GM12892 (cell line): Measurements from ENCODE around the gene PRSS57.
"Not testable (repeated sequence)": the region's sequence is repeated elsewhere in the genome, so short reads cannot be mapped to it uniquely, and the experiment has no call there.

ENCODE experiments used
- DNase-seq: peaks from one replicate; pipeline ENCODE4 v3.0.0; 2011; ENCODE audit not compliant: insufficient read length
- FAIRE-seq: peaks from 2 replicates; lab custom pipeline; 2011; peaks lifted over from hg19 to GRCh38; lab: Jason Lieb, UNC
- POLR2A ChIP-seq: IDR thresholded peaks from 2 replicates; pipeline ENCODE4 v1.6.1; 2011; ENCODE audit warnings: low read depth, low read length, control low read depth
- POLR2AphosphoS5 ChIP-seq: IDR thresholded peaks from 2 replicates; pipeline ENCODE4 v1.6.1; 2011; ENCODE audit warnings: low read depth, low read length, control low read depth
- TAF1 ChIP-seq: IDR thresholded peaks from 2 replicates; pipeline ENCODE4 v1.6.1; 2011; ENCODE audit warnings: low read depth, mild to moderate bottlenecking, control low read depth, low read length, borderline replicate concordance

Gene PRSS57

GRCh38 chr19:676339-677105 lies 18.7 kb downstream of the PRSS57 start, which contains the start of gene FSTL3:
Gene FSTL3, plus strand, starts transcription at chr19:676392. Its CDS starts 32 bp downstream, at chr19:676424.
- FAIRE-seq (no peak), DNase-seq (no peak)
- TF ChIP-seq POLR2AphosphoS5 (no peak), POLR2A (no peak; the same call in 1 of the 2 replicates), TAF1 (no peak)

DNA sequence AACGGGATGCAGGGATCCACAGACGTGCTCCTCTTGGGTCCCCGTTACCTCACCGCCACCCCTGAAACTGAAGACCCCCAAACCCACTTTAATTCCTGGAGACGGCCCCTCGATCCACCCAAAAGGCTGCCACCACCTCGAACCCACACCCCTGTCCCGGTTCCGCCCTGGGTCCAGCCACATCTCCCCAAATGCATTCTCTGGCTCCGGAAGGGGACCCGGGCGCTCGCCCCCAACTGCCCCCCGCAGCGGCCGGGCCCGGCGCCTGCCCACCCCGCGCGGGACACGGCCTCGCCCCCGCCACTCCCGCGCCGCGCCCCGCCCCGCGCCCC lies 19.3 kb downstream of the PRSS57 start:
- FAIRE-seq (no peak), DNase-seq (no peak)
- no peak for TF ChIP-seq POLR2A
- no peak for TF ChIP-seq POLR2AphosphoS5
- no peak for TF ChIP-seq TAF1

GRCh38 chr19:674282-675151 lies 20.7 kb downstream of the PRSS57 start:
- DNase-seq (no peak), FAIRE-seq (no peak)
- no peak for TF ChIP-seq POLR2AphosphoS5
- TF ChIP-seq POLR2A: no peak
- no peak for TF ChIP-seq TAF1

GRCh38 chr19:670609-671075 lies 24.6 kb downstream of the PRSS57 start:
- DNase-seq: no peak
- no peak for TF ChIP-seq TAF1
- no peak for TF ChIP-seq POLR2AphosphoS5
- no peak for TF ChIP-seq POLR2A
- FAIRE-seq: no peak

GRCh38 chr19:668675-669434 lies 26.4 kb downstream of the PRSS57 start:
- FAIRE-seq, DNase-seq: not testable (repeated sequence)

- FAIRE-seq, DNase-seq: not testable (repeated sequence)
Observed at GRCh38 chr19:666985-667573, 28.2 kb downstream of the PRSS57 start.

- DNase-seq (peak; percentile 86), FAIRE-seq (peak; percentile 73)
- TF ChIP-seq POLR2AphosphoS5: no peak
- TF ChIP-seq POLR2A: no peak
- no peak for TF ChIP-seq TAF1
Observed at GRCh38 chr19:664913-665443, 30.3 kb downstream of the PRSS57 start.

GRCh38 chr19:663682-664117 lies 31.6 kb downstream of the PRSS57 start:
- FAIRE-seq: no peak
- no peak for TF ChIP-seq TAF1
- no peak for TF ChIP-seq POLR2AphosphoS5
- TF ChIP-seq POLR2A: no peak
- DNase-seq: no peak

- FAIRE-seq (peak; percentile 99), DNase-seq (peak; percentile 97)
- TF ChIP-seq TAF1: no peak; the same call in 1 of the 2 replicates
- peak; percentile 41; the same call in 1 of the 2 replicates for TF ChIP-seq POLR2AphosphoS5
- TF ChIP-seq POLR2A: peak; percentile 77; the same call in 1 of the 2 replicates
Observed at GRCh38 chr19:662962-663681, 32.1 kb downstream of the PRSS57 start, which contains the start of gene RNF126. Gene RNF126, minus strand, starts transcription at chr19:663214. Its CDS starts 93 bp downstream, at chr19:663121.

DNA sequence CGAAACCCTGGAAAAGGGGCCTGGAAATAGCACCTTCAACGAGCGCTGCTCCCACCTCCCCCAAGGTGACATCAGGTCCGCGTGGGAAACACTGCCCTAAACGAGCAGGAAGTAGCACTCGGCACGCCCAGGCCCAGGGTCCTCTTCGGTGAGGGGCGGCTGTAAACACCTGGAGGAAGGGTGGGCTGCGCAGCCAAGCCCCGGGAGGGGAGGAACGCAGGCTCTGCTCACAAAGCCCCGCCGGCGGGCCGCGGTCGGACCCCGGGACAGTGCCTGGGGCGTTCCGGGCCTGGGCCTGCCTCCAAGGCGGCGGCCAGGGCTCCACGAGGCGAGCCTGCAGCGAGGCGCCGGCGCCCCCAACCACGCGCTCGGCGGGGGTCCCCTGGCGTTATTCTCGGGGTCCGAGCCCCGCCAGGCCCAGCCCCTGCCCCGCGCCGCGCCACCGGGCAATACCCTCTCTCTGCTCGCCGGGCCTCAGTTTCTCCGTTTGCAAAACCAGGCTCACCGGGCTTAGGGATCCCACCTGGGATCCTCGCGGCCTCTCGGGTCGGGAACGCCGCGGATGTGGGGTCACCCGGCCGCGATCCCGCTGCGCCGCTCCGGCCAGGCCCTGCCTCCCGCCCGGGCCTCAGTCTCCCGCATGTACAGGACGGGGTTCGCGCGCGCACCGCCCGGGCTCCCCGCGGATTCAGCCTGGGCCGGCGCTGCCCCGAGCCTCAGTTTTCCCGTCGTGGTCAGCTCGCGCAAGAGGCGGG lies 32.9 kb downstream of the PRSS57 start:
- no peak for TF ChIP-seq TAF1
- peak; percentile 50; the same call in 1 of the 2 replicates for TF ChIP-seq POLR2A
- peak; percentile 24; the same call in 1 of the 2 replicates for TF ChIP-seq POLR2AphosphoS5
- FAIRE-seq (peak; percentile 96), DNase-seq (peak; percentile 70)
